K562 (cell line): ENCODE results near the gene PARD3B. TPM values are rescaled to one million over a fixed set of nuclear protein-coding genes. Genes with fewer than 3 reads are reported as not detected.

ENCODE experiments used
- ELF1 ChIP-seq: fragments of 200-800 bp; sonication (Bioruptor generic); IDR thresholded peaks from 2 replicates; pipeline ENCODE4 v1.6.1; 2016; ENCODE audit warnings: missing genetic modification characterization, missing compliant biosample characterization
- HDGF ChIP-seq: fragments of 450-650 bp; IDR thresholded peaks from 2 replicates; pipeline ENCODE4 v1.6.1; 2016
- POLR2A ChIP-seq: fragments of 450-650 bp; conservative IDR thresholded peaks from 2 replicates; pipeline ENCODE4 v1.6.1; 2016
- polyA plus RNA-seq, 8 experiments: library from polyadenylated mRNA; depleted of rRNA in 4 of 8; stranded (reverse) in 5 of 8; unstranded in 3 of 8; fragments of >200 nt; fragmentation: Nextera tagmentation in 2 of 8; fragmentation: Illumina TruSeq in 1 of 8; extraction: Ambion mirVana in 2 of 8; extraction: Trizol in 1 of 8; gene quantifications; 2 replicates each; pipeline versions ENCODE4 v1.2.1 to v1.2.3, GENCODE V29; 2011 to 2014; ENCODE audit warnings: inconsistent platforms in 1 of 8, missing spikeins in 1 of 8
- total RNA-seq, 7 experiments: library from RNA; depleted of rRNA in 6 of 7; stranded (reverse); fragments of >200 nt in 6 of 7; fragmentation: Illumina TruSeq in 2 of 7; extraction: Trizol in 2 of 7; gene quantifications; 2 replicates each; pipeline versions ENCODE4 v1.2.1 to v1.2.3, GENCODE V29; 2011 to 2021; ENCODE audit warnings: low replicate concordance in 1 of 7
- TF ChIP-seq, protein P1 (sequence below), 2 experiments: fragments of 450-650 bp in 1 of 2; sonication (generic) in 1 of 2; formaldehyde crosslinking in 1 of 2; IDR thresholded peaks; 2 replicates each; pipeline versions ENCODE4 v1.7.1 to v1.9.0; 2016 to 2022; ENCODE audit warnings: inconsistent platforms in 1 of 2, mild to moderate bottlenecking in 1 of 2, missing genetic modification reagents in 1 of 2

Gene PARD3B
- total and polyA plus RNA-seq, 9 of the 15 experiments (the other 6 are each of a cell fraction or from before 2014, with no cell fraction given): 0.15 to 3.0 (median 1.1) TPM

DNA sequence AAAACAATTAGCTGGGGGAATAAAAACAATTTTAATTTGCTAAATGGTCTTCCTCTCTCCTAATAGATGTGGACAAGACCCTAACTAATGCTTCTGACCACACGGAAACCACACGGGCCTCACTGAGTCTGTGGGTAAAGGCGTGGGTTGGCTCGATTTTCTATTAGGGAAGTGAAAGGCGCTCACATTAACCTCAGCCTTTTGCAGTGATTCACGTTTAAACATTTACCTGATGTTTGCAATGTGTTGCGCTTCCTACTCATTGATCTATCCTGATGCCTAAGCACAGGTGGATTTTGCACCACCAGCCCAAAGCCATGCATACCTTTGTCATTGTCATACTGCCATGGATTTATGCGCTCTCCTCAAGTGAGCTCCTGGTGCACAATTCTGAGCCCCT is 1101.4 kb downstream of the PARD3B start (continued):
- TF ChIP-seq, protein P1, sequence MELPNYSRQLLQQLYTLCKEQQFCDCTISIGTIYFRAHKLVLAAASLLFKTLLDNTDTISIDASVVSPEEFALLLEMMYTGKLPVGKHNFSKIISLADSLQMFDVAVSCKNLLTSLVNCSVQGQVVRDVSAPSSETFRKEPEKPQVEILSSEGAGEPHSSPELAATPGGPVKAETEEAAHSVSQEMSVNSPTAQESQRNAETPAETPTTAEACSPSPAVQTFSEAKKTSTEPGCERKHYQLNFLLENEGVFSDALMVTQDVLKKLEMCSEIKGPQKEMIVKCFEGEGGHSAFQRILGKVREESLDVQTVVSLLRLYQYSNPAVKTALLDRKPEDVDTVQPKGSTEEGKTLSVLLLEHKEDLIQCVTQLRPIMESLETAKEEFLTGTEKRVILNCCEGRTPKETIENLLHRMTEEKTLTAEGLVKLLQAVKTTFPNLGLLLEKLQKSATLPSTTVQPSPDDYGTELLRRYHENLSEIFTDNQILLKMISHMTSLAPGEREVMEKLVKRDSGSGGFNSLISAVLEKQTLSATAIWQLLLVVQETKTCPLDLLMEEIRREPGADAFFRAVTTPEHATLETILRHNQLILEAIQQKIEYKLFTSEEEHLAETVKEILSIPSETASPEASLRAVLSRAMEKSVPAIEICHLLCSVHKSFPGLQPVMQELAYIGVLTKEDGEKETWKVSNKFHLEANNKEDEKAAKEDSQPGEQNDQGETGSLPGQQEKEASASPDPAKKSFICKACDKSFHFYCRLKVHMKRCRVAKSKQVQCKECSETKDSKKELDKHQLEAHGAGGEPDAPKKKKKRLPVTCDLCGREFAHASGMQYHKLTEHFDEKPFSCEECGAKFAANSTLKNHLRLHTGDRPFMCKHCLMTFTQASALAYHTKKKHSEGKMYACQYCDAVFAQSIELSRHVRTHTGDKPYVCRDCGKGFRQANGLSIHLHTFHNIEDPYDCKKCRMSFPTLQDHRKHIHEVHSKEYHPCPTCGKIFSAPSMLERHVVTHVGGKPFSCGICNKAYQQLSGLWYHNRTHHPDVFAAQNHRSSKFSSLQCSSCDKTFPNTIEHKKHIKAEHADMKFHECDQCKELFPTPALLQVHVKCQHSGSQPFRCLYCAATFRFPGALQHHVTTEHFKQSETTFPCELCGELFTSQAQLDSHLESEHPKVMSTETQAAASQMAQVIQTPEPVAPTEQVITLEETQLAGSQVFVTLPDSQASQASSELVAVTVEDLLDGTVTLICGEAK (IDR thresholded peaks at IDR 0.05): no peak
- TF ChIP-seq, protein P1 (CRISPR knock-in tag; IDR thresholded peaks at IDR 0.05): no peak
- no peak for TF ChIP-seq ELF1 (tag)
- no peak for TF ChIP-seq HDGF
- no peak for TF ChIP-seq POLR2A
